AG08396 (cell line): ENCODE data around the gene PRICKLE1.
"Not testable (repeated sequence)": the region's sequence is repeated elsewhere in the genome, so short reads cannot be mapped to it uniquely, and the experiment has no call there.

ENCODE experiments used
- DNase-seq: peaks from one replicate; pipeline ENCODE4 v3.0.0; 2012; ENCODE audit warnings: low spot score, mixed read lengths

PRICKLE1 gene

GRCh38 chr12:42556917-42557316 lies 32.6 kb downstream of the PRICKLE1 start:
- no peak for DNase-seq

- no peak for DNase-seq
Measured at GRCh38 chr12:42552822-42553221, 36.7 kb downstream of the PRICKLE1 start.

GRCh38 chr12:42550800-42551199 lies 38.7 kb downstream of the PRICKLE1 start:
- no peak for DNase-seq

GRCh38 chr12:42546709-42547108 lies 42.8 kb downstream of the PRICKLE1 start:
- DNase-seq = no peak

- DNase-seq = no peak
Measured at GRCh38 chr12:42541965-42542364, 47.6 kb downstream of the PRICKLE1 start.

- DNase-seq = not testable (repeated sequence)
Measured at GRCh38 chr12:42541308-42541707, 48.2 kb downstream of the PRICKLE1 start.

GRCh38 chr12:42539696-42540095 lies 49.9 kb downstream of the PRICKLE1 start:
- no peak for DNase-seq

GRCh38 chr12:42538203-42538602 lies 51.3 kb downstream of the PRICKLE1 start:
- DNase-seq = no peak

GRCh38 chr12:42534184-42534838 lies 55.2 kb downstream of the PRICKLE1 start:
- no peak for DNase-seq

GRCh38 chr12:42530284-42530683 lies 59.3 kb downstream of the PRICKLE1 start:
- DNase-seq = no peak

- no peak for DNase-seq
Measured at GRCh38 chr12:42525444-42525843, 64.1 kb downstream of the PRICKLE1 start.

GRCh38 chr12:42524716-42525115 lies 64.8 kb downstream of the PRICKLE1 start:
- DNase-seq = no peak

GRCh38 chr12:42516573-42516972 lies 73.0 kb downstream of the PRICKLE1 start:
- no peak for DNase-seq

GRCh38 chr12:42511656-42512055 lies 77.9 kb downstream of the PRICKLE1 start:
- no peak for DNase-seq

- no peak for DNase-seq
Measured at GRCh38 chr12:42510823-42511222, 78.7 kb downstream of the PRICKLE1 start.

- DNase-seq = no peak
Measured at GRCh38 chr12:42508913-42509460, 80.6 kb downstream of the PRICKLE1 start.

GRCh38 chr12:42507565-42507964 lies 82.0 kb downstream of the PRICKLE1 start:
- DNase-seq = no peak

- no peak for DNase-seq
Measured at GRCh38 chr12:42507081-42507480, 82.5 kb downstream of the PRICKLE1 start.

- peak; percentile 18 for DNase-seq
Measured at GRCh38 chr12:42504049-42504448, 85.5 kb downstream of the PRICKLE1 start.

- no peak for DNase-seq
Measured at GRCh38 chr12:42502682-42503081, 86.9 kb downstream of the PRICKLE1 start.

GRCh38 chr12:42498549-42499247 lies 90.8 kb downstream of the PRICKLE1 start:
- DNase-seq = no peak

- DNase-seq = no peak
Measured at GRCh38 chr12:42496886-42497285, 92.7 kb downstream of the PRICKLE1 start.

- no peak for DNase-seq
Measured at GRCh38 chr12:42495244-42495643, 94.3 kb downstream of the PRICKLE1 start.
